HepG2 (cell line): ENCODE measurements around the gene PRR19. TPM values are rescaled to one million over a fixed set of nuclear protein-coding genes. Genes with fewer than 3 reads are reported as not detected.
A peak's percentile ranks its signal among the peaks of the same experiment; 100 is the strongest.

Source experiments
- CBX5 ChIP-seq: sonication (generic); formaldehyde crosslinking; IDR thresholded peaks from 2 replicates; pipeline ENCODE4 v1.4.0; 2020; ENCODE audit warnings: missing genetic modification reagents, borderline replicate concordance
- CCDC6 ChIP-seq: sonication (generic); formaldehyde crosslinking; IDR thresholded peaks from 2 replicates; pipeline ENCODE4 v1.8.1; 2022; ENCODE audit warnings: mild to moderate bottlenecking, missing genetic modification reagents, moderate library complexity
- GZF1 ChIP-seq: sonication (generic); formaldehyde crosslinking; IDR thresholded peaks from 2 replicates; pipeline ENCODE4 v1.5.1; 2020; ENCODE audit warnings: mild to moderate bottlenecking, missing genetic modification reagents
- KLF12 ChIP-seq: sonication (generic); formaldehyde crosslinking; IDR thresholded peaks from 2 replicates; pipeline ENCODE4 v1.4.0; 2020; ENCODE audit warnings: missing genetic modification reagents, borderline replicate concordance
- MED13 ChIP-seq: sonication (generic); formaldehyde crosslinking; IDR thresholded peaks from 2 replicates; pipeline ENCODE4 v1.5.0; 2020; ENCODE audit warnings: missing genetic modification reagents
- NFRKB ChIP-seq: fragments of 450-650 bp; IDR thresholded peaks from 2 replicates; pipeline ENCODE4 v1.6.1; 2017
- NR3C1 ChIP-seq: sonication (generic); formaldehyde crosslinking; IDR thresholded peaks from 2 replicates; pipeline ENCODE4 v1.4.0; 2020; ENCODE audit warnings: missing genetic modification reagents
- REXO4 ChIP-seq: sonication (generic); formaldehyde crosslinking; IDR thresholded peaks from 2 replicates; pipeline ENCODE4 v1.8.0; 2022; ENCODE audit warnings: missing genetic modification reagents, mild to moderate bottlenecking, borderline replicate concordance
- SALL1 ChIP-seq: sonication (generic); formaldehyde crosslinking; IDR thresholded peaks from 2 replicates; pipeline ENCODE4 v1.8.0; 2022; ENCODE audit warnings: mild to moderate bottlenecking, missing genetic modification reagents
- TBX2 ChIP-seq: sonication (generic); formaldehyde crosslinking; IDR thresholded peaks from 2 replicates; pipeline ENCODE4 v1.5.0; 2020; ENCODE audit warnings: missing genetic modification reagents, mild to moderate bottlenecking, borderline replicate concordance
- TCF12 ChIP-seq, 2 experiments: fragments of 450-650 bp in 1 of 2; sonication (generic) in 1 of 2; formaldehyde crosslinking in 1 of 2; IDR thresholded peaks; 2 replicates each; pipeline versions ENCODE4 v1.6.1 to v1.8.0; 2017 to 2022; ENCODE audit warnings: antibody characterized with exemption in 1 of 2, mild to moderate bottlenecking in 1 of 2, missing genetic modification reagents in 1 of 2, moderate library complexity in 1 of 2
- ZNF33B ChIP-seq: sonication (generic); formaldehyde crosslinking; IDR thresholded peaks from 2 replicates; pipeline ENCODE4 v1.5.1; 2020; ENCODE audit warnings: mild to moderate bottlenecking, missing genetic modification reagents
- ZNF556 ChIP-seq: sonication (generic); formaldehyde crosslinking; IDR thresholded peaks from 2 replicates; pipeline ENCODE4 v1.4.0; 2020; ENCODE audit warnings: mild to moderate bottlenecking, missing genetic modification reagents, borderline replicate concordance
- ZNF629 ChIP-seq: sonication (generic); formaldehyde crosslinking; conservative IDR thresholded peaks from 2 replicates; pipeline ENCODE4 v1.5.0; 2020; ENCODE audit warnings: missing genetic modification reagents
- ZNF816 ChIP-seq: sonication (generic); formaldehyde crosslinking; IDR thresholded peaks from 2 replicates; pipeline ENCODE4 v1.8.0; 2022; ENCODE audit warnings: missing genetic modification reagents, mild to moderate bottlenecking, borderline replicate concordance
- ZNF878 ChIP-seq: sonication (generic); formaldehyde crosslinking; IDR thresholded peaks from 2 replicates; pipeline ENCODE4 v1.8.1; 2023; ENCODE audit warnings: mild to moderate bottlenecking, missing genetic modification reagents, moderate library complexity
- polyA plus RNA-seq, 8 experiments: library from polyadenylated mRNA; depleted of rRNA in 3 of 8; stranded (reverse) in 7 of 8; unstranded in 1 of 8; fragments of >200 nt; fragmentation: Illumina TruSeq in 4 of 8; extraction: Trizol in 4 of 8; gene quantifications; 2 replicates each; pipeline versions ENCODE4 v1.2.1 to v1.2.3, GENCODE V29; 2011 to 2016; ENCODE audit warnings: low read depth in 4 of 8, missing spikeins in 1 of 8, mixed read lengths in 1 of 8; ENCODE audit not compliant: insufficient read depth in 1 of 8
- total RNA-seq, 5 experiments: library from RNA; depleted of rRNA; stranded (reverse); fragments of >200 nt; fragmentation: Illumina TruSeq; extraction: Trizol; gene quantifications; 2 replicates each; pipeline ENCODE4 v1.2.3, GENCODE V29; 2016; ENCODE audit warnings: low read depth in 1 of 5
- TF ChIP-seq, protein P1 (sequence below): sonication (generic); formaldehyde crosslinking; IDR thresholded peaks from 2 replicates; pipeline ENCODE4 v1.8.0; 2022; ENCODE audit warnings: low read depth, missing genetic modification reagents
- TF ChIP-seq, protein P2 (sequence below): sonication (generic); formaldehyde crosslinking; conservative IDR thresholded peaks from 2 replicates; pipeline ENCODE4 v1.8.0; 2022; ENCODE audit warnings: mild to moderate bottlenecking, moderate library complexity, missing genetic modification reagents
- TF ChIP-seq, protein P3 (sequence below): sonication (generic); formaldehyde crosslinking; IDR thresholded peaks from 2 replicates; pipeline ENCODE4 v1.4.0; 2020; ENCODE audit warnings: mild to moderate bottlenecking, missing genetic modification reagents
- TF ChIP-seq, protein P4 (sequence below): sonication (generic); formaldehyde crosslinking; IDR thresholded peaks from 2 replicates; pipeline ENCODE4; 2020; ENCODE audit warnings: missing genetic modification reagents, mild to moderate bottlenecking, borderline replicate concordance
- TF ChIP-seq, protein P5 (sequence below): sonication (generic); formaldehyde crosslinking; IDR thresholded peaks from 2 replicates; pipeline ENCODE4 v1.9.0; 2022; ENCODE audit warnings: low read depth, missing genetic modification reagents

PRR19 gene
- total and polyA plus RNA-seq, 2 of the 13 experiments (the other 11 are each of a cell fraction or from before 2014, with no cell fraction given), result 0.21 to 0.33 TPM

DNA sequence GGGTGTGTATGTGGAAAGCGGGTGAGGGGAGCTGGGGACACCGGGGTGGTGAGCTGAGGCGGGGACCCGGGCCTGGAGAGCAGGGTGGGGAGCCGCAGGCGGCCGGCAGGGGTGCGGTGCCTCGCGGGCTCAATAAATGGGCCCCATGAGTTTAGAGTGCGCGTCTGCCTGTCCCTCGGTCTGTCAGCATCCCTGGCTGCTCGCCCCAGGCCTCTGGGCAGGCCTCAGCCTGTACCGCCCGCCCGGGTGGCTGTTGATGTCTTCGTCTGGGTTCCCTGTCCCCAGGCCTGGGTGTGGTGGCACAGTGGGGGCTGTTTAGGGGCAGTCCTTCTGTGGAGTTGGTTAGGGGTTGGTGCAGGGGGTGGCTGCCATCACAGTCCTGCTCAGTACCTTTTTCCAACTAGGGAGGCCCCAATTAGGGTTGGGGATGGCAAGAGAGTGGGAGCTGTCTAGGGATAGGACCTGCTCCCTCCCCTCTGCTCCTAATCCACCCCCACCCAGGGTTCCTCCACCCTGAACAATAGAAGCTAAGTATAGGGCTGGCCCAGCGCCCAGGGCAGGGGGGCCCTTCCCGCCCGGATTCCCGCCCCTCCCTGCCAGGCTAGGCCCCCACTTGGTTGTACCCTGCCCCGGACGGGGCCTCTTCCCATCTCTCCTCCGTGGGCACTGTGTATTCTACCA, 20.6 kb upstream of the PRR19 start (continued):
- TF ChIP-seq, protein P1, sequence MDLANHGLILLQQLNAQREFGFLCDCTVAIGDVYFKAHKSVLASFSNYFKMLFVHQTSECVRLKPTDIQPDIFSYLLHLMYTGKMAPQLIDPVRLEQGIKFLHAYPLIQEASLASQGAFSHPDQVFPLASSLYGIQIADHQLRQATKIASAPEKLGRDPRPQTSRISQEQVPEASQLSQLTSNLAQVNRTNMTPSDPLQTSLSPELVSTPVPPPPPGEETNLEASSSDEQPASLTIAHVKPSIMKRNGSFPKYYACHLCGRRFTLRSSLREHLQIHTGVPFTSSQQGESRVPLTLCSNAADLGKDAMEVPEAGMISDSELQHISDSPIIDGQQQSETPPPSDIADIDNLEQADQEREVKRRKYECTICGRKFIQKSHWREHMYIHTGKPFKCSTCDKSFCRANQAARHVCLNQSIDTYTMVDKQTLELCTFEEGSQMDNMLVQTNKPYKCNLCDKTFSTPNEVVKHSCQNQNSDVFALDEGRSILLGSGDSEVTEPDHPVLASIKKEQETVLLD (CRISPR knock-in tag), result 0 out of 2 replicates have a peak, but pooled peaks have one; percentile 38
- TF ChIP-seq NR3C1 (CRISPR knock-in tag) (no peak), ZNF816 (CRISPR knock-in tag) (no peak), CBX5 (no peak), GZF1 (no peak), CCDC6 (no peak), MED13 (no peak), ZNF33B (CRISPR knock-in tag) (no peak; the same call in 1 of the 2 replicates), REXO4 (CRISPR knock-in tag) (no peak), TBX2 (CRISPR knock-in tag) (0 out of 2 replicates have a peak, but pooled peaks have one; percentile 16), TCF12 (IDR thresholded peaks at IDR 0.05) (no peak), TCF12 (CRISPR knock-in tag; IDR thresholded peaks at IDR 0.05) (no peak), ZNF878 (no peak), KLF12 (no peak), SALL1 (CRISPR knock-in tag) (no peak), ZNF556 (CRISPR knock-in tag) (no peak), ZNF629 (CRISPR knock-in tag) (no peak), NFRKB (no peak)
- TF ChIP-seq, protein P2, sequence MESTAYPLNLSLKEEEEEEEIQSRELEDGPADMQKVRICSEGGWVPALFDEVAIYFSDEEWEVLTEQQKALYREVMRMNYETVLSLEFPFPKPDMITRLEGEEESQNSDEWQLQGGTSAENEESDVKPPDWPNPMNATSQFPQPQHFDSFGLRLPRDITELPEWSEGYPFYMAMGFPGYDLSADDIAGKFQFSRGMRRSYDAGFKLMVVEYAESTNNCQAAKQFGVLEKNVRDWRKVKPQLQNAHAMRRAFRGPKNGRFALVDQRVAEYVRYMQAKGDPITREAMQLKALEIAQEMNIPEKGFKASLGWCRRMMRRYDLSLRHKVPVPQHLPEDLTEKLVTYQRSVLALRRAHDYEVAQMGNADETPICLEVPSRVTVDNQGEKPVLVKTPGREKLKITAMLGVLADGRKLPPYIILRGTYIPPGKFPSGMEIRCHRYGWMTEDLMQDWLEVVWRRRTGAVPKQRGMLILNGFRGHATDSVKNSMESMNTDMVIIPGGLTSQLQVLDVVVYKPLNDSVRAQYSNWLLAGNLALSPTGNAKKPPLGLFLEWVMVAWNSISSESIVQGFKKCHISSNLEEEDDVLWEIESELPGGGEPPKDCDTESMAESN, result no peak
- TF ChIP-seq, protein P3, sequence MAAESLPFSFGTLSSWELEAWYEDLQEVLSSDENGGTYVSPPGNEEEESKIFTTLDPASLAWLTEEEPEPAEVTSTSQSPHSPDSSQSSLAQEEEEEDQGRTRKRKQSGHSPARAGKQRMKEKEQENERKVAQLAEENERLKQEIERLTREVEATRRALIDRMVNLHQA (CRISPR knock-in tag), result no peak
- TF ChIP-seq, protein P4, sequence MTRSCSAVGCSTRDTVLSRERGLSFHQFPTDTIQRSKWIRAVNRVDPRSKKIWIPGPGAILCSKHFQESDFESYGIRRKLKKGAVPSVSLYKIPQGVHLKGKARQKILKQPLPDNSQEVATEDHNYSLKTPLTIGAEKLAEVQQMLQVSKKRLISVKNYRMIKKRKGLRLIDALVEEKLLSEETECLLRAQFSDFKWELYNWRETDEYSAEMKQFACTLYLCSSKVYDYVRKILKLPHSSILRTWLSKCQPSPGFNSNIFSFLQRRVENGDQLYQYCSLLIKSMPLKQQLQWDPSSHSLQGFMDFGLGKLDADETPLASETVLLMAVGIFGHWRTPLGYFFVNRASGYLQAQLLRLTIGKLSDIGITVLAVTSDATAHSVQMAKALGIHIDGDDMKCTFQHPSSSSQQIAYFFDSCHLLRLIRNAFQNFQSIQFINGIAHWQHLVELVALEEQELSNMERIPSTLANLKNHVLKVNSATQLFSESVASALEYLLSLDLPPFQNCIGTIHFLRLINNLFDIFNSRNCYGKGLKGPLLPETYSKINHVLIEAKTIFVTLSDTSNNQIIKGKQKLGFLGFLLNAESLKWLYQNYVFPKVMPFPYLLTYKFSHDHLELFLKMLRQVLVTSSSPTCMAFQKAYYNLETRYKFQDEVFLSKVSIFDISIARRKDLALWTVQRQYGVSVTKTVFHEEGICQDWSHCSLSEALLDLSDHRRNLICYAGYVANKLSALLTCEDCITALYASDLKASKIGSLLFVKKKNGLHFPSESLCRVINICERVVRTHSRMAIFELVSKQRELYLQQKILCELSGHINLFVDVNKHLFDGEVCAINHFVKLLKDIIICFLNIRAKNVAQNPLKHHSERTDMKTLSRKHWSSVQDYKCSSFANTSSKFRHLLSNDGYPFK (CRISPR knock-in tag), result no peak; the same call in 1 of the 2 replicates
- TF ChIP-seq, protein P5, sequence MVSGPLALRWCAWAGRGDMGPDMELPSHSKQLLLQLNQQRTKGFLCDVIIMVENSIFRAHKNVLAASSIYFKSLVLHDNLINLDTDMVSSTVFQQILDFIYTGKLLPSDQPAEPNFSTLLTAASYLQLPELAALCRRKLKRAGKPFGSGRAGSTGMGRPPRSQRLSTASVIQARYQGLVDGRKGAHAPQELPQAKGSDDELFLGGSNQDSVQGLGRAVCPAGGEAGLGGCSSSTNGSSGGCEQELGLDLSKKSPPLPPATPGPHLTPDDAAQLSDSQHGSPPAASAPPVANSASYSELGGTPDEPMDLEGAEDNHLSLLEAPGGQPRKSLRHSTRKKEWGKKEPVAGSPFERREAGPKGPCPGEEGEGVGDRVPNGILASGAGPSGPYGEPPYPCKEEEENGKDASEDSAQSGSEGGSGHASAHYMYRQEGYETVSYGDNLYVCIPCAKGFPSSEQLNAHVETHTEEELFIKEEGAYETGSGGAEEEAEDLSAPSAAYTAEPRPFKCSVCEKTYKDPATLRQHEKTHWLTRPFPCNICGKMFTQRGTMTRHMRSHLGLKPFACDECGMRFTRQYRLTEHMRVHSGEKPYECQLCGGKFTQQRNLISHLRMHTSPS, result peak; percentile 94; the same call in 1 of the 2 replicates
